NCI-H510A treated with DMSO at 0.1 percent for 48 hours (cell line): ENCODE results near the gene C17orf67.

ENCODE experiments used
- DNase-seq: peaks from one replicate; lab custom pipeline; 2025; lab: John Stamatoyannopoulos, UW

Gene C17orf67

GRCh38 chr17:56833809-56834379 is at the start of gene C17orf67, which contains the start of gene DGKE:
Gene C17orf67, minus strand, starts transcription at chr17:56833920. Its CDS starts 18,110 bp downstream, at chr17:56815810.
Gene DGKE, plus strand, starts transcription at chr17:56834151. Its CDS starts 645 bp downstream, at chr17:56834796.
- DNase-seq = peak; percentile 95

DNA sequence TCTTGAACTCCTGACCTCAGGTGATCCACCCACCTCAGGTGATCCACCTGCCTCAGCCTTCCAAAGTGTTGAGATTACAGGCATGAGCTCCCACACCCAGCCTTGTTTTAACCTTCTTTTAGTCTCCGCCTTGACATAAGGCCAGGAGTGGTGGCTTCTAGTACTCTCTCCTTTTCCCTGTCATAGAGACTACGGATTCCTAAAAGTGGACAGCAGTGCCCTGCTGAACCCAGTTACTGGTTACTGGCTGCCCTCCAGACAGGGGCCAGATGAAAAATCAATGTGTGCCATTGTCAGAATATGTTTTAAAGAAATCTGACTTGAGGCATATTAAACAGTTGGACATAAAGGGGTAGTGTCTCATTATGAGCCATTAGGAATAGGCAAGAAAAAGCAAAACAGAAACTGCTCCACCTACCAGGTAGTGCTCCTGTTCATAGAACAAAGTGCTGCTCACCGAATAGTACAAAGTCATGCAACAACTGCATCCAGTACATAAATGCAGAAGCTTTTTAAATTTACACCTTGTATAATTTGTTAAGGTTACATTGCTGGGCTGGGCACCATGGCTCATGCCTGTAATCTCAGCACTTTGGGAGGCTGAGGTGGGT is 48.1 kb upstream of the C17orf67 start:
- no peak for DNase-seq

GRCh38 chr17:56880571-56880970 is 46.9 kb upstream of the C17orf67 start:
- DNase-seq = no peak

- DNase-seq = no peak
These were observed 46.4 kb upstream of the C17orf67 start for GRCh38 chr17:56880133-56880532.

- DNase-seq = no peak
These were observed 45.6 kb upstream of the C17orf67 start for GRCh38 chr17:56879280-56879679.

- DNase-seq = no peak
These were observed 43.1 kb upstream of the C17orf67 start for GRCh38 chr17:56876766-56877179.

DNA sequence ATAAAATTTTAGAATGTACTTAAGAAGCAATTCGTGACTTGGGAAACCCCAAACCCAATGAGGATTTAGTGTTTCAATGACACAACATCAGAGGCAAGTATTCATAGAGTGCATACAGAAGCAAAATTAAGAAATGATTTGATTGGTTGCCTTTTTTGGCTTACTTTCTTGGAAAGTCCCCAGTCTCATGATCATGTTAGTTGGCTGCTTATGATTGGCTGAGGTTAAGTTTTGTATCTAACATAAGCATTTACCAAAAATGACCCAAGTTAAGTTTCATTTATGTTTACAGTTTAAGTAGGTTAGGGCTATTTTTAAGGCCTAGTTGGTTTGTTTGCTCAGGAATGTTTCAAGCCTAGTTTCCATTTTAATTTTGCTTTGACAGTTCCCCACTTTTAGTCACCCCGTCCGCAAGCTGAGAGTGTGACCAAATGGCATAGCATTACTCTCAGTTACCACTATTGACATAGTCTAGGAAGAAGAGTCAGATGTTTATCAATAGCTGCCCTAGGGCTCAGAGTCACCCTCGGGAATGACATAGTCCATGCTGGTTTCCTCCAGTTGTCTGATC is 36.4 kb upstream of the C17orf67 start:
- DNase-seq = no peak

GRCh38 chr17:56868716-56869115 is 35.0 kb upstream of the C17orf67 start:
- no peak for DNase-seq

DNA sequence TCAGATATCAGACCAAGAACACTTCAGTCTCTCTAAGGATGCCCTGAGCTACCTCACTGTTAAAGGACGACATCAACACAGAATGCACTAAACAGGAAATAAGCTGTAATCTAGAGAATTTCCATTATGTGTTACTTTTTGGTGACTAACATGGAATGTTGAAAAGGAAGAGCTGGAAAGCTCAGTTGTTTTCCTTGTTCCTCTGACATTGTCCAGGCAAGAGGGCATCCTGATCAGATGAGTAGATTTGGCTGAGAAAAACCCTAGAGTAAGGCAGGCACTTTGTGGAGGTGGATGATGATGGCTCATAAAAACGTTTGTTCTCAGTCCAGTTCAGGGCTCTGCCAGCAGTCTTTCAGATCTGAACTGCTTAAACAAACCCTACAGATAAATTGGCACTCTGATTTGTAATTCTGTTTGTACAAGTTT is 34.2 kb upstream of the C17orf67 start:
- DNase-seq = no peak

- no peak for DNase-seq
These were observed 32.8 kb upstream of the C17orf67 start for GRCh38 chr17:56866496-56866895.

DNA sequence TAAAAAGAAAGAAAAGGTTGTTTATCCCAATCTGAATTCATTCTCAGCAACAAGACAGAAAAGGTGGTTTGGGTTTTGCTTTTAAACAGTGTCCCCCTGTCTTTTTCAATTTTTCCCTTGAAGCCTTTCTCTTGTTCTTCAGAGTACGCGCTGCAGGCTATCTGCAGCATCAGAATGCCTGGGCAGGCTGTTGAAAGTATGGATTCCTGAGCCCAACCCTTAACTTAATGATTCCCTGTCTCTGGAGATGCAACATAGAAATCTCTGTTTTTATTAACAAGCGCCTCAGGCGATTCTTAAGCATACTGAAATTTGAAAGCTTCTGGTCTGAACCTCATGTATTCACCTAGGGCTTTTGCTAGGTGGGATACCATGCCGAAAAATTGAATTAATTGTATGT is 32.4 kb upstream of the C17orf67 start:
- DNase-seq = no peak

DNA sequence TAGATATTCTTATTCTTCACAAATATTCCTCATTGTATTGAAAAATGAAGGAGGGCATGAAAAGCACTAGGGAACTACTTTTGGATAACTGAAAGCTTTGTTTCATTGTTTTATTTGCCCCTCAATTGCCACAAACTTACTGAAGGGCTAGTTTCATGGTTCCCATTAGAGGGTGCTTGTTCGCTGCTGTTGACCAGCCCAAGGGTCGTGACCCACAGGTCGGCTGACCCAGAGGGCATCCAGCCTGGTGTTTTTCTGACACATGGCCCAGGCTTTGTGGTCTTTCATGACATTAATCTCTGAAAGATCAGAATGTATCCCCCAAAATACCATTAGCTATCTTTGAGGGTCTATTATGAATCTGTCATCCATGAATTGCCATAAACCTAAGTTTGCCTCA is 30.3 kb upstream of the C17orf67 start:
- no peak for DNase-seq

- no peak for DNase-seq
These were observed 28.2 kb upstream of the C17orf67 start for GRCh38 chr17:56861899-56862298.

DNA sequence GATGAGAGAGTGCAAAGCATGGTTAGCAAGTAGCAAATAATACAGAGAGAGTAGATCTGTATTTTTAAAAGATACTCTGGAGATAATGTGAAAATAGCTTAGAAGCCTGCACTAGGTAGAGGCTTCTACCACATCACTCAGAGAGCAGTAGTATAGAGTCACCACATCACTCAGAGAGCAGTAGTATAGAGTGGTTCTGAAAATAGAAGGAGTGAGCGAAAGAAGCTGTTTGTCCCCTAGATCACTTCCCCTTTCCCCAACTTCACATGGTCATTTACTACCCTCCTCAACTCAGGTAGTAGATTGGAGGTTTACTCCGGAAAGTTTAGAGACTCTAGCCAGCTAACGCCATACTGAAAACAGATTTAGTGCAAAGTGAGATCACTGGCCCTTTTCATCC is 17.3 kb upstream of the C17orf67 start:
- DNase-seq = no peak

DNA sequence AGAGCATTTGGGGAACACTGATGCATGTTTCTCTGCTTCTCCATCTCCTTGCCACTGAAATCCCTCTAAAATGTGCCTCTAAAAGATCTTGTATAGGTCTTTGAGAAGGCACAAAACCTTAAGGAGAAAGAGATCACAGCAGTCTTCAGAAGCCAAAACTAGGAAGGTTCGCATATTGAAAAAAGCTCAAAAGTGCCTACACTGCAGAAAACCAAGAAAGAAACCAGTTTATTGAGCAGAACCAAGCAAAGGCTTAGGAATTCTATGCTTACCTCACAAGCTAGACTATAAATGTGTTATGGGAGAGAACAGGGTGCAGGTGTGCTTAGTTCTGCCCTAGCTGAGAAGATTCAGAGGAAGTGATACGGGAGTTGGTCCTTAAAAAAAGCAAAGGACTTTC is 16.9 kb upstream of the C17orf67 start:
- no peak for DNase-seq

DNA sequence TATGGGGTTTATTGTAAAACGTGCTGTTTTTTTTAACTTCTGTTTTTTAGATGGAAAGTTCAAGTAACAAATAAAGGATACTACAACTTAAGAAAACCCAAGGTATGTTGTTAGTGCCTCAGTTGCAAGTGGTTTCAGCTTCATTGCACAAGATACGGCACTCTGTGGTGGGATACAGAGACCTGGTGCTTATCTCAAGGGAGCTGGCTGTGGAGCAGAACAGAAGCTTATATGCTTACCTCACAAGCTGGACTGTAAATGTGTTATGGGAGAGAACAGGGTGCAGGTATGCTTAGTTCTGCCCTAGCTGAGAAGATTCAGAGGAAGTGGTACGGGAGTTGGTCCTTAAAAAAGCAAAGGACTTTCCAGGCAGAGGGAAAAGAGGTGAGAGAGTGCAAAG is 15.4 kb upstream of the C17orf67 start:
- DNase-seq = no peak

GRCh38 chr17:56847106-56847505 is 13.4 kb upstream of the C17orf67 start:
- DNase-seq = no peak

GRCh38 chr17:56845934-56846333 is 12.2 kb upstream of the C17orf67 start:
- DNase-seq = no peak

DNA sequence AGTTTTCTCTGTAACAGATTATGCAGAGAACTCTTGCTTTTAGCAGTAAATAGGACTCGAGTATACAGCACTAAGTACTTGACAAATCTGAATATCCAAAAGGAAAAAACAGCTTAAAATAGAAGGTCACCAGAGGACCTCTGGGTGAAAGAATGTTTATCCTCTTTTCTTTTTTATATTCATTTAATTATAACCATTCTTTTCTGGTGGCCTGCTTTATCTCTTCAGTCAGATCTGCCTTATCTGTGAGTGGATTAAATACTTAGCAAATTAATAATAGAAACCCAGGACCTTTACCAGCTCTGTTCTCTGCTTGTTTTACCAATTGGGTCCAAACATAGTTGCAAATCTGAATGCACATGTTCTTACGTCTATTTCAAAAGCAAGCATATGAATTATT is 8.9 kb upstream of the C17orf67 start:
- no peak for DNase-seq

DNA sequence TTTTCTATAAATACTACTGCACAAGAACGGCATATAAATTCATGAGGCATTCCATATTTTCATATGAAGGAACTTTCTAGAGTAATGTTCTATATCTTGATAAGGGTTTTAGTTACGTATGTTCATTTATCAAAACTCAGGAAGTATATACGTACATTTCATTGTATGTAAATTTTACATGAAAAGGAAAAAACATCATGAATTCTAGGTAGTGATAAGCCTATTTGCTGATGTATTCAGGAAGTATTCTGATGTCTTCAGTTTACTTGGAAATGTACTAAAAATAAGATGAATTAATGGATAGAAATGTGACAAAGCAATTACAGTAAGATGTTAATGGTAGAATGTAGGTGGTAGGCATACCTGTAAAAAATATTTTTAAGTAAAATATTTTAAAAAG is 5.0 kb upstream of the C17orf67 start:
- no peak for DNase-seq

- DNase-seq = no peak
These were observed 1.5 kb upstream of the C17orf67 start for GRCh38 chr17:56835264-56835585.

GRCh38 chr17:56834380-56835263 is 902 bp upstream of the C17orf67 start:
- DNase-seq = peak; percentile 69
